Neural progenitor cell (in vitro differentiated cells): ENCODE data around the gene FSCN2. TPM values are rescaled to one million over a fixed set of nuclear protein-coding genes. Genes with fewer than 3 reads are reported as not detected.

Experiments
- DNase-seq: peaks from one replicate; pipeline ENCODE4 v3.0.0-alpha.2; 2016; ENCODE audit warnings: low spot score
- H2AFZ ChIP-seq: fragments of 200-600 bp; sonication (generic); replicated peaks from 2 replicates; pipeline ENCODE4 v1.6.1; 2016; ENCODE audit warnings: antibody characterized with exemption
- H3F3A ChIP-seq: fragments of 200-600 bp; sonication (generic); 2 replicates; pipeline ENCODE4 v1.6.1; 2016; ENCODE audit warnings: antibody characterized with exemption, low read depth
- H3K27ac ChIP-seq: fragments of 200-600 bp; sonication (generic); 2 replicates; pipeline ENCODE4 v1.5.1; 2016; ENCODE audit warnings: mild to moderate bottlenecking
- H3K27me3 ChIP-seq: fragments of 200-600 bp; sonication (generic); 2 replicates; pipeline ENCODE4 v1.6.1; 2016; ENCODE audit warnings: mild to moderate bottlenecking, moderate library complexity
- H3K36me3 ChIP-seq: fragments of 200-600 bp; sonication (generic); 2 replicates; pipeline ENCODE4 v1.5.1; 2016
- H3K4me1 ChIP-seq: fragments of 200-600 bp; sonication (generic); 2 replicates; pipeline ENCODE4 v1.6.1; 2016; ENCODE audit warnings: mixed run types
- H3K4me2 ChIP-seq: fragments of 200-600 bp; sonication (generic); 2 replicates; pipeline ENCODE4 v1.6.1; 2016
- H3K4me3 ChIP-seq: fragments of 200-600 bp; sonication (generic); 2 replicates; pipeline ENCODE4 v1.5.1; 2016
- H3K79me2 ChIP-seq: fragments of 200-600 bp; sonication (generic); 2 replicates; pipeline ENCODE4 v1.6.1; 2016; ENCODE audit warnings: low read depth
- H3K9ac ChIP-seq: fragments of 200-600 bp; sonication (generic); 2 replicates; pipeline ENCODE4 v1.6.1; 2016
- H3K9me3 ChIP-seq: fragments of 200-600 bp; sonication (generic); 2 replicates; pipeline ENCODE4 v1.5.1; 2016; ENCODE audit warnings: low read depth
- H4K20me1 ChIP-seq: fragments of 200-600 bp; sonication (generic); 2 replicates; pipeline ENCODE4 v1.6.1; 2016; ENCODE audit warnings: low read depth
- H3K27ac Mint-ChIP-seq: 3 replicates; pipeline ENCODE4 v1.8.0; 2021; ENCODE audit warnings: mixed read lengths
- H3K27me3 Mint-ChIP-seq: 2 replicates; pipeline ENCODE4 v1.8.0; 2022; ENCODE audit warnings: low read depth, mild to moderate bottlenecking, inconsistent platforms, moderate library complexity, mixed read lengths; ENCODE audit not compliant: insufficient read depth
- H3K36me3 Mint-ChIP-seq: 3 replicates; pipeline ENCODE4 v1.8.0; 2021; ENCODE audit warnings: mixed read lengths
- H3K4me1 Mint-ChIP-seq: 3 replicates; pipeline ENCODE4 v1.8.0; 2021; ENCODE audit warnings: mixed read lengths
- H3K4me3 Mint-ChIP-seq: 3 replicates; pipeline ENCODE4 v1.8.0; 2021; ENCODE audit warnings: mild to moderate bottlenecking, moderate library complexity, mixed read lengths
- H3K9me3 Mint-ChIP-seq: 3 replicates; pipeline ENCODE4 v1.8.0; 2020; ENCODE audit warnings: mixed read lengths
- CTCF ChIP-seq: fragments of 200-600 bp; sonication (generic); IDR thresholded peaks from 2 replicates; pipeline ENCODE4 v1.5.1; 2017; ENCODE audit warnings: antibody characterized with exemption, mild to moderate bottlenecking
- EZH2 ChIP-seq: fragments of 200-600 bp; sonication (generic); IDR thresholded peaks from 2 replicates; pipeline ENCODE4 v1.6.1; 2017; ENCODE audit warnings: antibody characterized with exemption, mild to moderate bottlenecking, moderate library complexity
- EZH2phosphoT487 ChIP-seq: fragments of 200-600 bp; sonication (generic); IDR thresholded peaks from 2 replicates; pipeline ENCODE4 v1.6.1; 2017; ENCODE audit warnings: antibody characterized with exemption
- total RNA-seq: library from RNA; depleted of rRNA; stranded (reverse); fragments of >200 nt; gene quantifications from 2 replicates; pipeline ENCODE4 v1.2.3, GENCODE V29; 2015; ENCODE audit warnings: low replicate concordance

The FSCN2 gene
- total RNA-seq, 1 donor from 2014 or later, result not detected

GRCh38 chr17:81489998-81490992, 37.9 kb upstream of the FSCN2 start:
- H3K27me3 ChIP-seq, result peaks cover 44% of the 10 kb centered on the region
- H3K9ac ChIP-seq, result no peak overlapping the region
- H3K4me1 ChIP-seq, result peaks cover 25% of the 10 kb centered on the region
- H3K27ac ChIP-seq, result no peak overlapping the region
- no peaks in the 10 kb centered on the region for H3K79me2 ChIP-seq
- H3K36me3 Mint-ChIP-seq, result no peaks in the 10 kb centered on the region
- peak overlapping the region; percentile 13 for H3K27ac Mint-ChIP-seq
- H3K9me3 ChIP-seq, result no peaks in the 10 kb centered on the region
- H3K36me3 ChIP-seq, result no peaks in the 10 kb centered on the region
- TF ChIP-seq EZH2 (no peak), CTCF (no peak), EZH2phosphoT487 (no peak)
- no peak overlapping the region for H3K4me3 ChIP-seq
- H2AFZ ChIP-seq, result no peak overlapping the region
- peak overlapping the region; percentile 79 for H3K4me3 Mint-ChIP-seq
- peak overlapping the region; percentile 81 for H3K4me2 ChIP-seq
- H3K9me3 Mint-ChIP-seq, result no peaks in the 10 kb centered on the region
- H3K27me3 Mint-ChIP-seq, result peaks cover 10% of the 10 kb centered on the region
- DNase-seq, result no peak
- peaks cover 34% of the 10 kb centered on the region for H3F3A ChIP-seq
- H4K20me1 ChIP-seq, result no peaks in the 10 kb centered on the region
- H3K4me1 Mint-ChIP-seq, result peaks cover 54% of the 10 kb centered on the region

- Histone ChIP-seq H4K20me1 (no peaks in the 10 kb centered on the region), H3K9me3 (no peaks in the 10 kb centered on the region), H3K4me3 (no peak overlapping the region), H3K9ac (no peak overlapping the region), H3F3A (peaks cover 31% of the 10 kb centered on the region), H2AFZ (no peak overlapping the region), H3K27me3 (peaks cover 36% of the 10 kb centered on the region), H3K4me2 (no peak overlapping the region), H3K79me2 (no peaks in the 10 kb centered on the region), H3K4me1 (peaks cover 25% of the 10 kb centered on the region), H3K36me3 (no peaks in the 10 kb centered on the region), H3K27ac (no peak overlapping the region)
- Mint-ChIP-seq H3K27ac (no peak overlapping the region), H3K36me3 (no peaks in the 10 kb centered on the region), H3K4me3 (peak overlapping the region; percentile 27), H3K4me1 (peaks cover 51% of the 10 kb centered on the region), H3K9me3 (no peaks in the 10 kb centered on the region), H3K27me3 (peaks cover 5% of the 10 kb centered on the region)
- TF ChIP-seq EZH2phosphoT487 (no peak), CTCF (no peak), EZH2 (no peak)
- no peak for DNase-seq
Measured at GRCh38 chr17:81491181-81491581, 37.0 kb upstream of the FSCN2 start.

GRCh38 chr17:81491761-81492160, 36.4 kb upstream of the FSCN2 start:
- Mint-ChIP-seq H3K4me1 (peaks cover 45% of the 10 kb centered on the region), H3K36me3 (no peaks in the 10 kb centered on the region), H3K4me3 (peak overlapping the region; percentile 68), H3K27me3 (peaks cover 4% of the 10 kb centered on the region), H3K27ac (no peak overlapping the region), H3K9me3 (no peaks in the 10 kb centered on the region)
- H3K36me3 ChIP-seq, result no peaks in the 10 kb centered on the region
- TF ChIP-seq CTCF, result no peak
- TF ChIP-seq EZH2phosphoT487, result no peak
- TF ChIP-seq EZH2, result no peak
- no peaks in the 10 kb centered on the region for H3K79me2 ChIP-seq
- H3K9me3 ChIP-seq, result no peaks in the 10 kb centered on the region
- H4K20me1 ChIP-seq, result no peaks in the 10 kb centered on the region
- DNase-seq, result no peak
- peaks cover 30% of the 10 kb centered on the region for H3K27me3 ChIP-seq
- H3K27ac ChIP-seq, result no peak overlapping the region
- no peak overlapping the region for H3K4me3 ChIP-seq
- no peak overlapping the region for H3K4me2 ChIP-seq
- no peak overlapping the region for H2AFZ ChIP-seq
- H3F3A ChIP-seq, result peaks cover 25% of the 10 kb centered on the region
- no peak overlapping the region for H3K9ac ChIP-seq
- peaks cover 25% of the 10 kb centered on the region for H3K4me1 ChIP-seq
